RWPE1 (cell line): ENCODE data around the gene NPW.
"Not testable (repeated sequence)": the region's sequence is repeated elsewhere in the genome, so short reads cannot be mapped to it uniquely, and the experiment has no call there.

Experiments used
- CTCF ChIA-PET: fragments of 350-600 bp; sonication (Branson Sonifier 250); formaldehyde crosslinking; extraction: SDS; loops from one replicate; lab custom pipeline; 2021; lab: Yijun Ruan, JAX
- POLR2A ChIA-PET: fragments of 400-600 bp; formaldehyde crosslinking; extraction: SDS; loops from one replicate; lab custom pipeline; 2020; ENCODE audit warnings: antibody characterized with exemption; ENCODE audit not compliant: low non-redundant PET; lab: Yijun Ruan, JAX
- DNase-seq: peaks from one replicate; pipeline ENCODE4 v3.0.0; 2012; ENCODE audit warnings: low spot score
- H3K27ac ChIP-seq: fragments of 450-650 bp; 2 replicates; pipeline ENCODE4 v1.5.1; 2017
- TF ChIP-seq, protein P1 (sequence below): fragments of 450-650 bp; conservative IDR thresholded peaks from 2 replicates; pipeline ENCODE4 v1.5.1; 2017; ENCODE audit warnings: low read depth, mild to moderate bottlenecking

The NPW gene

DNA sequence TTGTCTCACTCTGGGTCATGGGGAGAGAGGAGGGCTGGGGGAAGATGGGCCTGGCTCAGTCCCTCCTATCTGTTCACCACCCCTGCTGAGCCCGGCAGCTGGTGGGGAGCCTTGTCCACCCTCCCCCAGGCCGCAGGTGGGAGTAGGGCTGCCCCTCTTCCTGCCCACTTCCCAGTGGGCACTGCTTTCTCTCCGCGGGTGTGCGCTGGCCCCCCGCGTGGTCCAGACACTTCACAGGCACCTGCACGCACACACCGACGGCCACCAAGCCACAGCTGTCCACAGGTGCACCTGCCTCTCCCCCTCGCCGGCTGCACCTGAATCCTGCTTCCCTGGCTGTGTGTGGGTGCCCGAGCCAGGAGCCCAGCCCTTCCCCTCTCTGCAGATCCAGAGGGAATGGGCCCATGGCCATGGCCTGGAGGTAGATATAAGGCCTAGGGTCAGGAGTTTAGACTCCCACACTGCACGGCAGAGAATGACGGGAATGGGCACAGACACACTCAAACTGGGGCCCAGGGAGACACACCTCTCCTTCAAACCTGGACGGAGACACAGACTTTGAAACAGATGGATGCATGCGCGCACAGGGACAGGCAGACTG lies 9.1 kb downstream of the NPW start:
- TF ChIP-seq, protein P1, sequence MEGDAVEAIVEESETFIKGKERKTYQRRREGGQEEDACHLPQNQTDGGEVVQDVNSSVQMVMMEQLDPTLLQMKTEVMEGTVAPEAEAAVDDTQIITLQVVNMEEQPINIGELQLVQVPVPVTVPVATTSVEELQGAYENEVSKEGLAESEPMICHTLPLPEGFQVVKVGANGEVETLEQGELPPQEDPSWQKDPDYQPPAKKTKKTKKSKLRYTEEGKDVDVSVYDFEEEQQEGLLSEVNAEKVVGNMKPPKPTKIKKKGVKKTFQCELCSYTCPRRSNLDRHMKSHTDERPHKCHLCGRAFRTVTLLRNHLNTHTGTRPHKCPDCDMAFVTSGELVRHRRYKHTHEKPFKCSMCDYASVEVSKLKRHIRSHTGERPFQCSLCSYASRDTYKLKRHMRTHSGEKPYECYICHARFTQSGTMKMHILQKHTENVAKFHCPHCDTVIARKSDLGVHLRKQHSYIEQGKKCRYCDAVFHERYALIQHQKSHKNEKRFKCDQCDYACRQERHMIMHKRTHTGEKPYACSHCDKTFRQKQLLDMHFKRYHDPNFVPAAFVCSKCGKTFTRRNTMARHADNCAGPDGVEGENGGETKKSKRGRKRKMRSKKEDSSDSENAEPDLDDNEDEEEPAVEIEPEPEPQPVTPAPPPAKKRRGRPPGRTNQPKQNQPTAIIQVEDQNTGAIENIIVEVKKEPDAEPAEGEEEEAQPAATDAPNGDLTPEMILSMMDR = no peak
- CTCF ChIA-PET = interaction anchor here (1.1 kb wide), 1 partner anchor 112 kb away, joined by 6 read pairs; no protein-coding TSS in a partner anchor
- no peak for DNase-seq
- peak overlapping the region; percentile 85 for H3K27ac ChIP-seq
- POLR2A ChIA-PET = no interaction called here

DNA sequence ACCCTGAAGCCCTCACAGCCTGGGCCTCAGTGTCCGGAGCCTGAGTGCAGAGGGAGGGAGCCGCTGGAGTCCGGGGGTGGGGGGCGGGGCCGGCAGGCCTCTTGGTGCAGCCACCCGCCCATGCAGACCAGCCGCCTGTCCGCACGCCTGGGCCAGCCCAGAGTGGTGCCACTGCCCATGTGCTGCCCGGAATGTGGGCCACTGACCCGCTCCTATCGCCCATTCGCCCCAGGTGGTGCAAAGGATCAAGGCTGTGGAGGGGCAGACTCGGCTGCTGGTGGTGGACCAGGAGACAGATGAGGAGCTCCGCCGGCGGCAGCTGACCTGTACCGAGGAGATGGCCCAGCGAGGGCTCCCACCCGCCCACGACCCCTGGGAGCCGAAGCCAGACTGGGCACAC lies 9.8 kb downstream of the NPW start:
- peak overlapping the region; percentile 78 for H3K27ac ChIP-seq
- ChIA-PET CTCF (no interaction called here), POLR2A (no interaction called here)
- no peak for DNase-seq
- TF ChIP-seq, protein P1 = no peak

DNA sequence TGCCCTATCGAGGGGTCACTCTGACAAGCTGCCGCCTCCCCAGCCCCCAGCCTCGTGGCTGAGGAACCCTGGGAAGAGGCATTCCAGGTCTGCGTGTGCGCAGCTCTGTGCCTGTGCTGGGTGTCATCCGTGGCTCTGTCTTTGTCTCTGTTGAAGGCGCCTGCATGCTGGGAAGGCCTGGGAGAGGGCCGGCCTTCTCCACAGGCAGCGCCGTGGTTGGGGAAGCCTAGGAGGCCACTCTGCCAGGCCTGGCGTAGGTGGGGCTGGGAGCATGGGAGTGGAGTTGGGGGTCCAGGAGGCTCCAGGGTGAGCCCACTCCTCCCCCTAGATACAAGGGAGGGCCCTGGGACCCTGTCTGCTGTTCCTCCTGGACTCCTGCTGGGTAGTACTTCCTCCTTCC lies 10.5 kb downstream of the NPW start:
- CTCF ChIA-PET = interaction anchor here (0.6 kb wide), 1 partner anchor 116 kb away, joined by 3 read pairs; no protein-coding TSS in a partner anchor
- peak overlapping the region; percentile 78 for H3K27ac ChIP-seq
- POLR2A ChIA-PET = no interaction called here
- TF ChIP-seq, protein P1 = no peak
- no peak for DNase-seq

DNA sequence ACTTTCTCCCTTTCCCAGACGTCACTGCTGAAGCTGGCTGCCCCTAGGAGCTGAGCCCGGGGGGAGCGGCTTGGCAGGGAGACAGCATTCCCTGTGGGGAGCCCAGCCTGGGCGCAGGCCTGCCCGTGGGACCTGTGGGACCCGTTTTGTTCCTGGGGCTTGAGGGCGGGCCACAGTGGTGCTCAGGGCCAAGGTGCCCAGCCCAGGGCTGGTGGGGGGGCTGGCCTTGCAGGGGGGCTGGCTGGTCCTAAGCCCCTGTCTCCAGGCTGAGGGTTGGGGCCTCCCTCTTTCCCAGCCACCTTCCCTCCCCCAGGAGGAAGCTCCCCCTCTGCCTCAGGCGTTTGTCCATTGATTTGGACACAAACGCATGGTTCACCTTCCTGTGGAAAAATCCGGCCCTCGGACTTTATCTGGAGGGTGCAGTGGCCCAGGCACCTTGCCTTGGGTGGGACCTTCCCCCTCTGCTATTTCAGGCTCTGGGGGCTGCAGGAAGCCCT lies 11.5 kb downstream of the NPW start:
- TF ChIP-seq, protein P1 = no peak
- DNase-seq = no peak
- ChIA-PET POLR2A (no interaction called here), CTCF (no interaction called here)
- peak overlapping the region; percentile 78 for H3K27ac ChIP-seq

DNA sequence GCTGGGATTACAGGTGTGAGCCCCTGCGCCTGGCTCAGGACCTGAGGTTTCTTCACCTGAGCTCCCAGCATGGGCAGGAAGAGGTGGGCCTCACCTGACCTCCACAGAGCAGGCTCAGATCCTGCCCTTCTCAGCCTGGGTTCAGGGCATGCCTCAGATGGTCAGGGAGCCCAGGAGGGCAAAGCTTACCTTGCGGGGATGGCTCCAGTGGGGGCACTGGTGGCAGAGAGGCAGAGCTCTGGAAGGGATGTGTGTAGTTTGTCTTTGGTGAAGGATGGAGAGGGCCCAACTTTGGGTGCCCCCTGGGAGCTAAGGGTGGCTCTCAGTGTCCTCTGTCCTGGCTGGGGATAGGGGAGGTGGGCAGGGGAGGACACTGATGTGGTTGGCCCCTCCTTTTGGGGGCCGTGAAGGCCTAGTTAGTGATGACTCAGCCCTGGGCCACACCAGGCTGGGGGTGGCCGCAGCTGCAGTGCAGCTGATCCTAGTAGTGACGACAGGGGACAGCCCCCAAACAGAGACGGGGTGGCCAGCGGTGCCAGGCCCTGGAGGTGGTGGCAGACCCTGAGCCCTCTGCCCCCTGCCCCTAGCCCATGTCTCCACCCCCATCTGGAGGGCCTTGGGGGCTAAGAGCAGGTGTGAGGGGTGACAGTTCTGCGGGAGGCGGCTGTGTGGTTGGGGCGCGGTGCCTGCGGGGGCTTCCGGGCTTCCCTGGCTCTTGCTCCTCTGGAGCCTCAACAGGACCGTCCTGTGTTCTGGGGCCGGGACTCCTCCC lies 12.9 kb downstream of the NPW start:
- peak overlapping the region; percentile 78 for H3K27ac ChIP-seq
- TF ChIP-seq, protein P1 = no peak
- DNase-seq = no peak
- POLR2A ChIA-PET = no interaction called here
- CTCF ChIA-PET = interaction anchor here (0.5 to 1.1 kb wide), 3 partner anchors 8 to 16 kb away, joined by 3 read pairs; no protein-coding TSS in a partner anchor

DNA sequence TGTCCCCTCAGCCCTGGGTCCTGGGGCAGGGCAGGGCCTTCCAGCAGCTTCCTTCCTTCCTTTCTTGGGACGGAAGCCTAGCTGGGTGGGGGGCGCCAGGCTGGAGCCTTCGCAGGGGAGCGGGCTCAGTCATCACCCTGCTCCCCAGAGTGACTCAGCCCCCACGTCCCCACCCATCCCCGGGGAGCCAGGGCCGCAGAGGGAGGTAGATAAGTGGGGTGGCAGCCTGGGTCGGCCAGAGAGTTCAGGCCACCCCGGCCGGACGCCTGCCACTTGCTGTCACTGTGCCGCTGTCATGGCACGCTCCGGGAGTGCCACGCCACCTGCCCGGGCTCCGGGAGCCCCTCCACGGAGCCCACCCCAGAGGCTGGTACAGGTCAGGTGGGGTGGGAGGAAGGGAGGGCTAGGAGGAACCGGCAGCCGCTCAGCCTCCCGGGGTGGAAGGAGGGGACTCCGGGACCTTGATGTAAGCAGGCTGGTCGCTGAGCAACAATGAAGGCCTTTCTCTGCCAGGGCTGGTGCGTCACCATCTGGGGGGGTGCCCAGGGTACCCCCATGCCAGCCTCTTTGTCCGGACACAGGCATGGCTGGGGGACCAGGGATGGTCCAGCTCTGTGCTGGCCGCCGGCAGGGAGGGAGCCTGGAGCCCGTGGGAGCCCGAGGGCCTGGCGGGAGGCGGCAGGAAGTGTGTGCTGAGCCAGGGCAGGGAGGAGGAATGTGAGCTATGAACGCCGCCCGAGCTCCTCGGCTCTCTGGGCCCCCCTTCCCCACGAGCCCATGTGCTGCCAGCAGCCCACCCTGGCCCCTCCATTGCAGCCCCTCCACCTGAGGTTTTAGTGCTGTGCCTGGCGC lies 13.7 kb downstream of the NPW start:
- ChIA-PET POLR2A (interaction anchor here (0.6 kb wide), 1 partner anchor 23 kb away, joined by 3 read pairs; no protein-coding TSS in a partner anchor), CTCF (interaction anchor here (0.6 to 1.1 kb wide), 3 partner anchors 11 to 107 kb away, joined by 3 read pairs; no protein-coding TSS in a partner anchor)
- H3K27ac ChIP-seq = peak overlapping the region; percentile 78
- no peak for DNase-seq
- TF ChIP-seq, protein P1 = no peak

DNA sequence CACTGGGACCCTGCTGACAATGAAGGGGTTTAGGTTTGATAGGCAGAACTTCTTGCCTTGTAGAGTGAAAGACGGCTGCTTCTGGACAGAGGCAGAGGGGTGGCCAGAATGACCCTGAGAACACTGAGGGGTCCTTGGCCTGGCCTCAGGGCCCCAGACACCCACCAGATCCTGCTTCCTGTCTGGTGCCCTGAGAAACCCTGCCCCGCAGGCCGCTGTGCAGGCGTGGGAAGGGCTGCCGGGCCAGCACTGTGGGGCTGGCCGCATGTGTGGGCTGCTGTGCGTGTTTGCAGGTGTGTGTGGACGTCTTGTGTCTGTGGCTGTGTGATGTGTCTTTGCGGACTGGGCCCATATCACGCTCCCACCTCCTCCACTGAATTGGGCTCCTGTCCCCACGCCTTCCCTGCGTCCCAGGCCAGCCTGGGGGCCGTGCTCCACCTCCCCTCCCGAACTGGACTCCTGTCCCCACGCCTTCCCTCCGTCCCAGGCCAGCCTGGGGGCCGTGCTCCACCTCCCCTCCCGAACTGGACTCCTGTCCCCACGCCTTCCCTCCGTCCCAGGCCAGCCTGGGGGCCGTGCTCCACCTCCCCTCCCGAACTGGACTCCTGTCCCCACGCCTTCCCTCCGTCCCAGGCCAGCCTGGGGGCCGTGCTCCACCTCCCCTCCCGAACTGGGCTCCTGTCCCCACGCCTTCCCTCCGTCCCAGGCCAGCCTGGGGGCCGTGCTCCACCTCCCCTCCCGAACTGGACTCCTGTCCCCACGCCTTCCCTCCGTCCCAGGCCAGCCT lies 14.5 kb downstream of the NPW start:
- ChIA-PET CTCF (interaction anchor here (1.1 kb wide), 1 partner anchor 106 kb away, joined by 3 read pairs; no protein-coding TSS in a partner anchor), POLR2A (interaction anchor here (0.6 kb wide), 1 partner anchor 22 kb away, joined by 3 read pairs; no protein-coding TSS in a partner anchor)
- H3K27ac ChIP-seq = peak overlapping the region; percentile 78
- DNase-seq = not testable (repeated sequence)
